RWPE1 (cell line): ENCODE data around the gene STAG1.
"Not testable (repeated sequence)": the region's sequence is repeated elsewhere in the genome, so short reads cannot be mapped to it uniquely, and the experiment has no call there.

ENCODE experiments used
- CTCF ChIA-PET: fragments of 350-600 bp; sonication (Branson Sonifier 250); formaldehyde crosslinking; extraction: SDS; loops from one replicate; lab custom pipeline; 2021; lab: Yijun Ruan, JAX
- POLR2A ChIA-PET: fragments of 400-600 bp; formaldehyde crosslinking; extraction: SDS; loops from one replicate; lab custom pipeline; 2020; ENCODE audit warnings: antibody characterized with exemption; ENCODE audit not compliant: low non-redundant PET; lab: Yijun Ruan, JAX
- DNase-seq: peaks from one replicate; pipeline ENCODE4 v3.0.0; 2012; ENCODE audit warnings: low spot score
- H3K27ac ChIP-seq: fragments of 450-650 bp; 2 replicates; pipeline ENCODE4 v1.5.1; 2017
- TF ChIP-seq, protein P1 (sequence below): fragments of 450-650 bp; conservative IDR thresholded peaks from 2 replicates; pipeline ENCODE4 v1.5.1; 2017; ENCODE audit warnings: low read depth, mild to moderate bottlenecking

The STAG1 gene

DNA sequence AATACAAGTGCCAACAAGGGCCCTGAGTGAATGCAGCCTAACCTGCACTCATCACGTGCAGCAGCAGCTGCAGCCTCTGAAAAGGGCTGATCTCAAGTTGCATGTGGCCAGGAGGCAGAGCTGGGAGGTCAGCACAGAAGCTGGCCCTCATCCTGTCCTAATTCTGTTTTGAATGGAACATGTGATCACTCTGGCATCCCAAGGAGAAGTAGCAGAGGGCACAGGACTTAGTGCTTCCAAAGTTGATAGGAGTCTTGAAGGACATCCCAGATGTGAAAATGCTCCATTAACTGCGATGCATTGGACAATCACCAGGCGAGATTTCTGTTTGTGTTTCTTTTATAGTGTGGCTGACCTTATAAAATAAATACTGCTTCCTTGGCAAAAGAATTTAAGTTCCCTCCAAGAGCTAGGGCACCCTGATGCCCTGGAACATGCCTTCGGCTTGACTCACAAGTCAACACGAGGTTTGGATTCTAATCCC lies 31.6 kb upstream of the STAG1 start:
- DNase-seq, result no peak
- CTCF ChIA-PET, result interaction anchor here (0.6 kb wide), 1 partner anchor 252 kb away, joined by 3 read pairs; no protein-coding TSS in a partner anchor
- no peak overlapping the region for H3K27ac ChIP-seq

DNA sequence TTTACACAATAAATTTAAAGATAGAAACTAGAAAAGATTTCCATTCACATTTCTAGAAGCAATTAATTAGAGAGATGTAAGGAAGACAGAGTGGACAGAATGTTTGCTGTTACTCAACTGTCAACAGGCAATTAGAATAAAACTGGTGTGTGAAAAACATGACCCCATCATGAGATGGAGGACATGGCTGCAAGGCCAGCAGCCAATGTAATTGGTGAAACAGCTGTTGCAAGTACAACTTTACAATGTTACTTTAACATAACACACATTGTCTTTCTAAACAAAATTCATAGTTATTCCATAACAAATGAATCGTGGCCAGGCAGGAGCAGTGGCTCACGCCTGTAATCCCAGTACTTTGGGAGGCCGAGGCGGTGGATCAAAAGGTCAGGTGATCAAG lies 28.6 kb upstream of the STAG1 start:
- no peak for DNase-seq
- ChIA-PET CTCF (no interaction called here), POLR2A (no interaction called here)
- no peak overlapping the region for H3K27ac ChIP-seq
- TF ChIP-seq, protein P1, sequence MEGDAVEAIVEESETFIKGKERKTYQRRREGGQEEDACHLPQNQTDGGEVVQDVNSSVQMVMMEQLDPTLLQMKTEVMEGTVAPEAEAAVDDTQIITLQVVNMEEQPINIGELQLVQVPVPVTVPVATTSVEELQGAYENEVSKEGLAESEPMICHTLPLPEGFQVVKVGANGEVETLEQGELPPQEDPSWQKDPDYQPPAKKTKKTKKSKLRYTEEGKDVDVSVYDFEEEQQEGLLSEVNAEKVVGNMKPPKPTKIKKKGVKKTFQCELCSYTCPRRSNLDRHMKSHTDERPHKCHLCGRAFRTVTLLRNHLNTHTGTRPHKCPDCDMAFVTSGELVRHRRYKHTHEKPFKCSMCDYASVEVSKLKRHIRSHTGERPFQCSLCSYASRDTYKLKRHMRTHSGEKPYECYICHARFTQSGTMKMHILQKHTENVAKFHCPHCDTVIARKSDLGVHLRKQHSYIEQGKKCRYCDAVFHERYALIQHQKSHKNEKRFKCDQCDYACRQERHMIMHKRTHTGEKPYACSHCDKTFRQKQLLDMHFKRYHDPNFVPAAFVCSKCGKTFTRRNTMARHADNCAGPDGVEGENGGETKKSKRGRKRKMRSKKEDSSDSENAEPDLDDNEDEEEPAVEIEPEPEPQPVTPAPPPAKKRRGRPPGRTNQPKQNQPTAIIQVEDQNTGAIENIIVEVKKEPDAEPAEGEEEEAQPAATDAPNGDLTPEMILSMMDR, result no peak

More for the DNA sequence above, 31.6 kb upstream of the STAG1 start:
- TF ChIP-seq, protein P1, result no peak
- POLR2A ChIA-PET, result no interaction called here

DNA sequence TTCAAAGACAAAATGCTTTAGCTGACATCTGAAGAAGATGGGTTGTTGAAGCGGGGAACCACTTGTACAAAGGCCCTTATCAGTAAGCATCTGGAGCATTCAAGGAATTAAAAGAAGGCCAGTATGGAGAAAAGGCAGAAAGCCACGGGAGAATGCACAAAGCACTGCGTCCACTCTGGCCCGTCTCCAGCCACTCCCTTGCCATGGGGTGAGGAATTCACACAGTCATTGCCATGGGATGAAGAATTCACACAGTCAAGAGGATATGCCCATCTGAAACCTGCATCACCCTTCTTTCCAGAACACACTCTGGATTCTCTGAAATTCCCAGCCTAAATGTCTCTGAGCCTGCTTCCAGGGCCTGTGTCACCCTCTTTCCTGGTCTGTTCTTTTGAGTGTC lies 26.7 kb upstream of the STAG1 start:
- ChIA-PET CTCF (no interaction called here), POLR2A (no interaction called here)
- TF ChIP-seq, protein P1, result no peak
- no peak overlapping the region for H3K27ac ChIP-seq
- DNase-seq, result no peak

DNA sequence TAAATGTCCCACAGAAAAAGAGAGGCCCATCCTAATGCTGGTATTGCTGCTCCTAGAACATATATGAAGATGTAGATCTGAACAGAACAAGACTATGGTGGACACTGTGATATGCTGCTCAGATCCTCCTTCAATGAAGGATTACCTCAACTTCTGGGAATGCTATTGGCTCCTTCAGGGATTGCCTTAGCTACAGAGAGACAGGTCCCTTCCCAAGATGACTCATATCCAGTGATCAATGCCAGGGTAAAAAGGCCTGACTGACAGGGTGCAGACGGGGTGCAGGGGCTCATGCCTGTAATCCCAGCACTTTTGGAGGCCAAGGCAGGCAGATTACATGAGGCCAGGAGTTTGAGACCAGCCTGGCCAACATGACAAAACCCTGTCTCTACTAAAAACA lies 20.5 kb upstream of the STAG1 start:
- H3K27ac ChIP-seq, result no peak overlapping the region
- TF ChIP-seq, protein P1, result no peak
- DNase-seq, result peak; percentile 60
- ChIA-PET POLR2A (no interaction called here), CTCF (interaction anchor here (0.6 kb wide), 1 partner anchor 13 kb away, joined by 3 read pairs; no protein-coding TSS in a partner anchor)

DNA sequence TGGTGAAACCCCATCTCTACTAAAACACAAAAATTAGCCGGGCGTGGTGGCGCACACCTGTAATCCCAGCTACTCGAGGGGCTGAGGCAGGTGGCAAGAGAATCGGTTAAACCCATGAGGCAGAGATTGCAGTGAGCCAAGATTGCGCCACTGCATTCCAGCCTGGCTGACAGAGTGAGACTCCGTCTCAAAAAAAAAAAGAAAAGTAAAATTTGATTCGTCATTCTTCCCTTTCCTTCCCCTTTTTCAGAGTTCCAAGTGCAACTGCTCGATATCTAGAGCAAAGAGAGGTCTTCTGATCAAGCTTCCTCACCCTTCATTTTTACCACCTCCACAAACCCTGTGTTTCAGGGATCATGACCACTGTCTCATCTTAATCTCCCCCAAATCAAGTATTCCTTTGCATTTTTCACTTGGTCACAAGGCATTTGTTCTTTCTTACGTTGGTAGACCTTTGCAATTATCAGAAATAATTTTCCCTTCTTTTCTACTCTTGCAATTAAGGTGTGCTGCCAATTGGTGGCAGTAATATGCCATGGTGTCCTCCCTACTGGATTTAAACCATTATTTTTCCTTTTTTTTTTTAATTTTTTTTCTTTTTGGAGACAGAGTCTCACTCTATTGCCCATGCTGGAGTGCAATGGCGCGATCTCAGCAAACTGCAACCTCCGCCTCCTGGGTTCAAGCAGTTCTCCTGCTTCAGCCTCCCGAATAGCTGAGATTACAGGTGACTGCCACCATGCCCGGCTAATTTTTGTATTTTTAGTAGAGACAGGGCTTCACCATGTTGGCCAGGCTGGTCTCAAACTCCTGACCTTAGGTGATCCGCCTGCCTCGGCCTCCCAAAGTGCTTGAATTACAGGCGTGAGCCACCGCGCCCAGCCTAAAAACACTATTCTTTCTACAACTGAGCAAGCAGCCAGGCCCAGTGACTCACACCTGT lies 6.3 kb upstream of the STAG1 start:
- DNase-seq, H3K27ac ChIP-seq, POLR2A ChIA-PET: not testable (repeated sequence)
- CTCF ChIA-PET, result interaction anchor here (0.6 kb wide), 1 partner anchor 8 kb away, joined by 8 read pairs; no protein-coding TSS in a partner anchor

DNA sequence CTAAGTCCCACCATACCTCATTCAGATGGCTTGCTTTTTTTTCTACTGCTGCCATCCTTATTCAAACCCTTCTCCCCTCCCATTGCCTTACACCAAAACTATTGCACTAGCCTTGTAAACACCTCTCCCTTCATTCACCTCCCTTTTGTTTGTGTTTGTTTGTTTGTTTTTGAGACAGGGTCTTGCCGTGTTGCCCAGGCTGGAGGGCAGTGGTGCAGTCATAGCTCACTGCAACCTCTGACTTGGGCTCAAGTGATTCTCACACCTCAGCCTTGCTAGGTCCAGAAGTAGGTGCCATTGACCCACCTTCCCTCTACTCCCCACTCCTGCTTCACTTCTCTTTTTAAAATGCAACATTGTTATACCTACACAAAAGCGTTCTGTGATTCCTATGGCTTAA lies 3.0 kb upstream of the STAG1 start:
- CTCF ChIA-PET, result no interaction called here
- POLR2A ChIA-PET, result no interaction called here
- no peak for DNase-seq
- H3K27ac ChIP-seq, result no peak overlapping the region
- TF ChIP-seq, protein P1, result no peak
